GM12878 (cell line): ENCODE data around the gene LMF2. TPM values are rescaled to one million over a fixed set of nuclear protein-coding genes. Genes with fewer than 3 reads are reported as not detected.

Experiments
- ATAC-seq: fragments of 200-7000 bp; cut with Tn5 transposase; 3 replicates; pipeline ENCODE4 v1.9.1; 2020; ENCODE audit warnings: mild to moderate bottlenecking, moderate library complexity
- BruUV-seq: library from RNA; stranded (reverse); fragments of 400-500 nt; replicated peaks from 2 replicates; lab custom pipeline; 2021; lab: Mats Ljungman, UMichigan
- CTCF ChIA-PET: fragments of 300-600 bp; sonication (Branson Sonifier 250); formaldehyde crosslinking; extraction: SDS; loops from one replicate; lab custom pipeline; 2021; ENCODE audit warnings: inconsistent platforms; lab: Yijun Ruan, JAX
- POLR2A ChIA-PET: fragments of 350-600 bp; formaldehyde crosslinking; extraction: SDS; loops from one replicate; lab custom pipeline; 2021; ENCODE audit warnings: inconsistent platforms; lab: Charles Lee
- RAD21 ChIA-PET: fragments of 300-600 bp; sonication (Branson Sonifier 250); formaldehyde crosslinking; loops from one replicate; lab custom pipeline; 2023; ENCODE audit warnings: antibody characterized with exemption; ENCODE audit not compliant: unreplicated experiment; lab: Charles Lee
- SMC1A ChIA-PET: fragments of 300-600 bp; sonication (Branson Sonifier 250); formaldehyde crosslinking; loops from one replicate; lab custom pipeline; 2023; ENCODE audit not compliant: unreplicated experiment, uncharacterized antibody; lab: Charles Lee
- DNase-seq: peaks from one replicate; pipeline ENCODE4 v3.0.0-alpha.2; 2011; ENCODE audit warnings: low read depth, low spot score
- FAIRE-seq: peaks from 3 replicates; lab custom pipeline; 2011; peaks lifted over from hg19 to GRCh38; lab: Jason Lieb, UNC
- H2AFZ ChIP-seq: 2 replicates; pipeline ENCODE4 v1.6.0; 2011; ENCODE audit warnings: low read depth, low read length, control low read depth; ENCODE audit not compliant: control insufficient read depth
- H3K27ac ChIP-seq: 2 replicates; pipeline ENCODE4 v1.5.1; 2011; ENCODE audit warnings: control low read depth; ENCODE audit not compliant: control insufficient read depth, insufficient read depth
- H3K27me3 ChIP-seq, 2 experiments: replicated peaks in 1 of 2; 2 replicates each; pipeline versions ENCODE4 v1.6.0 to v1.6.1; 2011; ENCODE audit warnings: low read length in 1 of 2; ENCODE audit not compliant: control insufficient read depth in 2 of 2, insufficient read depth in 2 of 2
- H3K36me3 ChIP-seq, 2 experiments: 2 replicates each; pipeline ENCODE4 v1.5.1; 2011; ENCODE audit warnings: low read length in 1 of 2; ENCODE audit not compliant: control insufficient read depth in 2 of 2, insufficient read depth in 2 of 2
- H3K4me1 ChIP-seq: 2 replicates; pipeline ENCODE4 v1.6.1; 2011; ENCODE audit warnings: mild to moderate bottlenecking, low read length, moderate library complexity, mixed read lengths; ENCODE audit not compliant: control insufficient read depth, insufficient read depth
- H3K4me2 ChIP-seq: 2 replicates; pipeline ENCODE4 v1.6.0; 2011; ENCODE audit warnings: control low read depth; ENCODE audit not compliant: control insufficient read depth, insufficient read depth
- H3K4me3 ChIP-seq: fragments of 200-600 bp; sonication (generic); 2 replicates; pipeline ENCODE4 v1.5.1; 2016
- H3K79me2 ChIP-seq: 2 replicates; pipeline ENCODE4 v1.6.0; 2011; ENCODE audit warnings: low read length; ENCODE audit not compliant: control insufficient read depth, insufficient read depth
- H3K9ac ChIP-seq: 2 replicates; pipeline ENCODE4 v1.8.0; 2011; ENCODE audit warnings: low read length, control low read depth, mixed read lengths; ENCODE audit not compliant: control insufficient read depth, insufficient read depth
- H3K9me3 ChIP-seq: replicated peaks from 3 replicates; pipeline ENCODE4 v1.5.1; 2011; ENCODE audit warnings: mild to moderate bottlenecking, low read length; ENCODE audit not compliant: control insufficient read depth, insufficient read depth
- H4K20me1 ChIP-seq: 2 replicates; pipeline ENCODE4 v1.6.0; 2011; ENCODE audit not compliant: control insufficient read depth, insufficient read depth
- BHLHE40 ChIP-seq, 2 experiments: fragments of 450-650 bp in 1 of 2; IDR thresholded peaks; 2 replicates each; pipeline ENCODE4 v1.6.1; 2011 to 2017; ENCODE audit warnings: low read depth in 2 of 2, borderline replicate concordance in 1 of 2, improper control_type of control experiment in 1 of 2, low read length in 1 of 2, mild to moderate bottlenecking in 1 of 2
- BRCA1 ChIP-seq: IDR thresholded peaks from 2 replicates; pipeline ENCODE4 v1.6.1; 2011; ENCODE audit warnings: low read depth, low read length, improper control_type of control experiment
- CBFB ChIP-seq: IDR thresholded peaks from 2 replicates; pipeline ENCODE4 v1.6.1; 2016; ENCODE audit warnings: antibody characterized with exemption, low read depth
- E2F4 ChIP-seq: IDR thresholded peaks from 2 replicates; pipeline ENCODE4 v1.6.1; 2012; ENCODE audit warnings: low read depth, low read length, improper control_type of control experiment
- EED ChIP-seq: sonication (generic); IDR thresholded peaks from 2 replicates; pipeline ENCODE4 v1.6.1; 2016; ENCODE audit warnings: antibody characterized with exemption, low read depth
- ESRRA ChIP-seq: IDR thresholded peaks from 2 replicates; pipeline ENCODE4 v1.6.1; 2012; ENCODE audit warnings: mild to moderate bottlenecking, low read length, improper control_type of control experiment
- EZH2 ChIP-seq: IDR thresholded peaks from 2 replicates; pipeline ENCODE4 v1.6.1; 2012; ENCODE audit warnings: low read depth, mild to moderate bottlenecking, control low read depth, inconsistent platforms, low read length, borderline replicate concordance; ENCODE audit not compliant: control insufficient read depth
- HCFC1 ChIP-seq: fragments of 150-350 bp; IDR thresholded peaks from 2 replicates; pipeline ENCODE4 v1.6.1; 2014; ENCODE audit warnings: low read length
- NR2F1 ChIP-seq: fragments of 450-650 bp; conservative IDR thresholded peaks from 2 replicates; pipeline ENCODE4 v1.6.1; 2017; ENCODE audit warnings: mild to moderate bottlenecking
- POLR2AphosphoS2 ChIP-seq: IDR thresholded peaks from 2 replicates; pipeline ENCODE4 v1.6.1; 2011; ENCODE audit warnings: low read depth, mild to moderate bottlenecking, low read length, improper control_type of control experiment, moderate library complexity
- RB1 ChIP-seq: fragments of 450-650 bp; formaldehyde crosslinking; IDR thresholded peaks from 2 replicates; pipeline ENCODE4 v1.6.1; 2017; ENCODE audit warnings: mild to moderate bottlenecking, borderline replicate concordance
- RELA ChIP-seq: fragments of 450-650 bp; IDR thresholded peaks from 2 replicates; pipeline ENCODE4 v1.8.0; 2014; ENCODE audit warnings: borderline replicate concordance; ENCODE audit not compliant: partially characterized antibody
- SIX5 ChIP-seq: IDR thresholded peaks from 2 replicates; pipeline ENCODE4 v1.6.1; 2011; ENCODE audit warnings: mild to moderate bottlenecking, low read depth, low read length, moderate library complexity; ENCODE audit not compliant: severe bottlenecking
- SRF ChIP-seq, 2 experiments: IDR thresholded peaks; 2 replicates each; pipeline ENCODE4 v1.6.1; 2011; ENCODE audit warnings: low read depth in 2 of 2, low read length in 2 of 2, mild to moderate bottlenecking in 1 of 2, moderate library complexity in 1 of 2
- TAF1 ChIP-seq: IDR thresholded peaks from 2 replicates; pipeline ENCODE4 v1.6.1; 2011; ENCODE audit warnings: mild to moderate bottlenecking, low read depth, low read length, borderline replicate concordance
- ZBED1 ChIP-seq: IDR thresholded peaks from 2 replicates; pipeline ENCODE4 v1.6.1; 2016; ENCODE audit warnings: borderline replicate concordance
- WGBS: methylation state at CpG from one replicate; pipeline ENCODE4 v1.1.6; 2016; ENCODE audit warnings: low lambda C conversion rate; ENCODE audit not compliant: insufficient replicate concordance, insufficient coverage; ENCODE audit errors: missing lambda C conversion rate; 5-methylcytosine and 5-hydroxymethylcytosine counted together
- in situ Hi-C: fragments of 300-500 bp; cut with MboI; formaldehyde crosslinking; loops from 9 replicates; pipeline ENCODE4 v1.14.3; 2018; ENCODE audit warnings: mixed read lengths
- intact Hi-C: fragments of 100-400 bp; cut with micrococcal nuclease; formaldehyde crosslinking; loops from one replicate; pipeline ENCODE4 v1.14.2; 2022; ENCODE audit not compliant: unreplicated experiment
- polyA plus RNA-seq, 11 experiments: library from polyadenylated mRNA; depleted of rRNA in 4 of 11; unstranded in 6 of 11; stranded (reverse) in 5 of 11; fragments of >200 nt; fragmentation: Nextera tagmentation in 4 of 11; fragmentation: Illumina TruSeq in 1 of 11; extraction: Ambion mirVana in 4 of 11; extraction: Trizol in 1 of 11; gene quantifications; 1 replicate in 1 of 11; 2 replicates in 10 of 11; pipeline versions ENCODE4 v1.2.1 to v1.2.3, GENCODE V29; 2011 to 2016; ENCODE audit warnings: inconsistent platforms in 2 of 11, missing spikeins in 2 of 11, low read depth in 1 of 11
- total RNA-seq, 4 experiments: library from RNA; depleted of rRNA in 3 of 4; stranded (reverse); fragments of >200 nt in 3 of 4; fragmentation: Illumina TruSeq in 1 of 4; extraction: Trizol in 1 of 4; gene quantifications; 2 replicates each; pipeline versions ENCODE4 v1.2.1 to v1.2.3, GENCODE V29; 2013 to 2021
- TF ChIP-seq, protein P1 (sequence below): fragments of 450-650 bp; IDR thresholded peaks from 2 replicates; pipeline ENCODE4 v1.6.1; 2017; ENCODE audit warnings: mild to moderate bottlenecking, moderate library complexity

LMF2 gene
- total and polyA plus RNA-seq, 10 of the 15 experiments (the other 5 are each of a cell fraction or from before 2014, with no cell fraction given): 0.08 to 57.5 (median 21.2) TPM

DNA sequence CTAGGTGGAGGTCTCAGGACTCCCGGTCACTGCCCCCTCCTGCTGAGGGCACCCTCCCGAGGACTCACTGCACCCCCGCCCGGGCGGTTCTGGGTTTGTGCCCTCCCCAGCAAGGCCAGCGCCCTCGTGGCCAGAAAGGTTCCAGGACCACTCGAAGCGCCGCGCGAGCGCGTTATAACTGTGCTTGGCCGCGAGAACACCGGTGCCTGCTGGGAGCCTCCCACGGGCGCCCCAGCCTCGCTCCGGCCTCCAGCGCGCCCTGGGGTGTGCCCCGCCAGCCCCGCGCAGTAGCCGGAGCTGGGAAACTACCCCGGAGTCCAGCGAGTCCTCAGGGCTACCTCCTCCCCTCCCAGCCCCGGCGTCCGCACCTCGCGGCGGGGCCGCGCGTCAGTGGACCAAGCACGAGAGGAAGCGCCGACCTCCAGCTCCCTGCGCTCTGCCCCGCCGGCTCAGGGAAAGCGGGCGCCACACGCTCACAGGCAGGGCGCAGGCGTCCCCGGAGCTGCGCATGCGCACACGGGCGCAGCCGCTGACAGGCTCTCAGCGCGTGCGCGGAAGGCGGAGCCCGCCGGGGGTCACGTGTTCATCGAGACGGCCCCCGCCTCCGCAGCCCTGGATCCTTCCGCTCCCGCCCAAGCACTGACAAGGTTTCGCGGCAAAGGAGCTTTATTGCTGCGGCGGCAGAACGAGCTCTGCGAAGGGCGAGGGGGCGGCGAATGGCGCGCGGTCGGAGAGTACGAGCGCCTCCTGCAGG, 17.8 kb upstream of the LMF2 start, which contains the start of gene SCO2:
TSS of gene SCO2 (minus strand) at position 495 of the 754 bp plus-strand sequence. CDS start 1,187 bp downstream, outside the sequence.
- Histone ChIP-seq H2AFZ (peak within 1 kb of the TSS; percentile 55), H4K20me1 (no peaks in the 10 kb centered on the region), H3K9me3 (no peaks in the 10 kb centered on the region), H3K4me2 (peak within 1 kb of the TSS; percentile 99), H3K4me1 (peaks cover 16% of the 10 kb centered on the region), H3K27ac (peak within 1 kb of the TSS; percentile 94), H3K79me2 (peaks cover 51% of the 10 kb centered on the region), H3K27me3 (no peaks in the 10 kb centered on the region), H3K9ac (peak within 1 kb of the TSS; percentile 94), H3K4me3 (peak within 1 kb of the TSS; percentile 74), H3K36me3 (peaks cover 5 to 31% of the 10 kb centered on the region in 2 experiments; a peak in 3 of 4 replicates)
- under 1% methylated on average over 84 of the region's 84 CpGs for WGBS
- peak; percentile 89 for DNase-seq
- RAD21 ChIA-PET: interaction anchor here (0.6 to 6.3 kb wide), 24 partner anchors 8 to 284 kb away, joined by 3 to 106 read pairs (median 4); partner anchors contain the start of genes CHKB, LMF2, NCAPH2 and SYCE3
- FAIRE-seq: peak; percentile 94
- in situ Hi-C loops (loop anchor here (5.0 kb wide), 1 partner anchor 97 kb away; no protein-coding TSS in a partner anchor), intact Hi-C loops (loop anchor here (5.0 kb wide), 2 partner anchors 37 to 57 kb away; partner anchors contain the start of genes CHKB and SYCE3)
- CTCF ChIA-PET: interaction anchor here (0.6 to 3.5 kb wide), 30 partner anchors 8 to 249 kb away, joined by 3 to 38 read pairs (median 4); partner anchors contain the start of genes ARSA, KLHDC7B, LMF2 and NCAPH2
- POLR2A ChIA-PET: interaction anchor here (0.5 to 6.5 kb wide), 19 partner anchors 10 to 211 kb away, joined by 3 to 232 read pairs (median 5); partner anchors contain the start of genes KLHDC7B, LMF2, NCAPH2 and SYCE3
- no TSS peak for BruUV-seq
- SMC1A ChIA-PET: interaction anchor here (0.7 to 5.8 kb wide), 17 partner anchors 10 to 274 kb away, joined by 3 to 58 read pairs (median 6); partner anchors contain the start of genes CHKB, HDAC10, LMF2 and NCAPH2
- ATAC-seq: peak; percentile 54
- TF ChIP-seq SRF (IDR thresholded peaks at IDR 0.05; ENCODE audit: low read depth in 2 of 2, low read length in 2 of 2) (no peak), HCFC1 (peak; percentile 45), BRCA1 (no peak), E2F4 (peak; percentile 53; the same call in 1 of the 2 replicates), RB1 (peak; percentile 78; the same call in 1 of the 2 replicates), TAF1 (peak; percentile 72), ZBED1 (peak; percentile 30; the same call in 1 of the 2 replicates), RELA (peak; percentile 69), CBFB (peak; percentile 69), ESRRA (peak; percentile 76; the same call in 1 of the 2 replicates), EZH2 (no peak), POLR2AphosphoS2 (peak; percentile 96; the same call in 1 of the 2 replicates), NR2F1 (peak; percentile 40; the same call in 1 of the 2 replicates), BHLHE40 (IDR thresholded peaks at IDR 0.05; ENCODE audit: borderline replicate concordance in 1 of 2, low read depth in 2 of 2, low read length in 1 of 2) (peak; percentile 84 to 95), SIX5 (no peak), EED (0 out of 2 replicates have a peak, but pooled peaks have one; percentile 20)
- TF ChIP-seq, protein P1, sequence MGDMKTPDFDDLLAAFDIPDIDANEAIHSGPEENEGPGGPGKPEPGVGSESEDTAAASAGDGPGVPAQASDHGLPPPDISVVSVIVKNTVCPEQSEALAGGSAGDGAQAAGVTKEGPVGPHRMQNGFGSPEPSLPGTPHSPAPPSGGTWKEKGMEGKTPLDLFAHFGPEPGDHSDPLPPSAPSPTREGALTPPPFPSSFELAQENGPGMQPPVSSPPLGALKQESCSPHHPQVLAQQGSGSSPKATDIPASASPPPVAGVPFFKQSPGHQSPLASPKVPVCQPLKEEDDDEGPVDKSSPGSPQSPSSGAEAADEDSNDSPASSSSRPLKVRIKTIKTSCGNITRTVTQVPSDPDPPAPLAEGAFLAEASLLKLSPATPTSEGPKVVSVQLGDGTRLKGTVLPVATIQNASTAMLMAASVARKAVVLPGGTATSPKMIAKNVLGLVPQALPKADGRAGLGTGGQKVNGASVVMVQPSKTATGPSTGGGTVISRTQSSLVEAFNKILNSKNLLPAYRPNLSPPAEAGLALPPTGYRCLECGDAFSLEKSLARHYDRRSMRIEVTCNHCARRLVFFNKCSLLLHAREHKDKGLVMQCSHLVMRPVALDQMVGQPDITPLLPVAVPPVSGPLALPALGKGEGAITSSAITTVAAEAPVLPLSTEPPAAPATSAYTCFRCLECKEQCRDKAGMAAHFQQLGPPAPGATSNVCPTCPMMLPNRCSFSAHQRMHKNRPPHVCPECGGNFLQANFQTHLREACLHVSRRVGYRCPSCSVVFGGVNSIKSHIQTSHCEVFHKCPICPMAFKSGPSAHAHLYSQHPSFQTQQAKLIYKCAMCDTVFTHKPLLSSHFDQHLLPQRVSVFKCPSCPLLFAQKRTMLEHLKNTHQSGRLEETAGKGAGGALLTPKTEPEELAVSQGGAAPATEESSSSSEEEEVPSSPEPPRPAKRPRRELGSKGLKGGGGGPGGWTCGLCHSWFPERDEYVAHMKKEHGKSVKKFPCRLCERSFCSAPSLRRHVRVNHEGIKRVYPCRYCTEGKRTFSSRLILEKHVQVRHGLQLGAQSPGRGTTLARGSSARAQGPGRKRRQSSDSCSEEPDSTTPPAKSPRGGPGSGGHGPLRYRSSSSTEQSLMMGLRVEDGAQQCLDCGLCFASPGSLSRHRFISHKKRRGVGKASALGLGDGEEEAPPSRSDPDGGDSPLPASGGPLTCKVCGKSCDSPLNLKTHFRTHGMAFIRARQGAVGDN: peak; percentile 75
